Neural cell (in vitro differentiated cells): ENCODE measurements around the gene IKBKG.

Experiments
- EP300 ChIP-seq: fragments of 450-650 bp; conservative IDR thresholded peaks from 2 replicates; pipeline ENCODE4 v1.6.1; 2014; ENCODE audit warnings: antibody characterized with exemption, mild to moderate bottlenecking, moderate library complexity; ENCODE audit not compliant: poor library complexity, severe bottlenecking
- EZH2 ChIP-seq: fragments of 200-600, 300-800 bp; shearing (Covaris generic), sonication (generic); IDR thresholded peaks from 2 replicates; pipeline ENCODE4 v1.6.1; 2014; ENCODE audit warnings: antibody characterized with exemption, low read length, borderline replicate concordance, mild to moderate bottlenecking; ENCODE audit not compliant: insufficient read depth, poor library complexity, severe bottlenecking
- POLR2AphosphoS5 ChIP-seq: IDR thresholded peaks from 2 replicates; pipeline ENCODE4 v1.6.1; 2012
- RAD21 ChIP-seq: fragments of 450-650 bp; conservative IDR thresholded peaks from 2 replicates; pipeline ENCODE4 v1.6.1; 2014; ENCODE audit warnings: antibody characterized with exemption, mild to moderate bottlenecking, moderate library complexity
- TAF1 ChIP-seq: IDR thresholded peaks from 2 replicates; pipeline ENCODE4 v1.6.1; 2012; ENCODE audit warnings: low read depth
- TF ChIP-seq, protein P1 (sequence below): fragments of 450-650 bp; IDR thresholded peaks from 2 replicates; pipeline ENCODE4 v1.5.1; 2014; ENCODE audit warnings: antibody characterized with exemption, mild to moderate bottlenecking, moderate library complexity; ENCODE audit not compliant: poor library complexity, severe bottlenecking

DNA sequence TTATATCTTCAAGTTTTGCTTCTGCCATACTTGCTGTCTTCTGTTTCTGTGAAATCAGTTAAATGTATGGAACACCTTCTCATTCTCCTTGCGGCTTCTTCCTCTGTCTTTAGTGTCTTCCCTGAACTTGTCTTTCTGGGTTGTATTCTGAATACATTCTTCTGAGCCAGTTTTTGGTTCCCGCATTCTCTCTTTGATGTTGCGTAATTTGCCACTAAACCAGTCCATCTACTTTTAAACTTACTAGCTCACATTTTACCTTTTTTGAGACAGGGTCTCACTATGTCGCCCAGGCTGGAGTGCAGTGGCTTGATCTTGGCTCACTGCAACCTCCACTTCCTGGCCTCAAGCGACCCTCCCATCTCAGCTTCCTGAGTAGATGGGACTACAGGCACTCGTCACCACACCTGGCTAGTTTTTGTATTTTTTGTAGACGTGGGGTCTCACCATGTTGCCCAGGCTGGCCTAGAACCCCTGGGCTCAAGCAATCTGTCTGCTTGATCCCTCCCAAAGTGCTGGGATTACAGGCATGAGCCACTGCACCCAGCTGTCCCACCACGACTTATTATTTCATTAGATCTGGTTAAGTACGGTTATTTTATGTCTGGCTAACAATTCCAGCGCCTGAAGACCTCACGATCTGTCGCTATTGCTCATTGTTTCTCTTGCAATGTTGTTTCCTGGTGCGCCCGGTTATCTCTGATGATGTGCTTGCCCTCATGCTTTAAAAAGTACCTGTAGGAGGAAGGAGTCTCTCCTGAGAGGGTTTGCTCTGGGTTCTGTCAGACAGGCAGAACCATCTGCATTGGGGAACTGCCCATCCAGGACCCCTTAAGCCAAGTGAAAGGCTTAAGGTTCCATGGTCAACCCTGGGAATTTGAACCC is 21.6 kb upstream of the IKBKG start:
- TF ChIP-seq, protein P1, sequence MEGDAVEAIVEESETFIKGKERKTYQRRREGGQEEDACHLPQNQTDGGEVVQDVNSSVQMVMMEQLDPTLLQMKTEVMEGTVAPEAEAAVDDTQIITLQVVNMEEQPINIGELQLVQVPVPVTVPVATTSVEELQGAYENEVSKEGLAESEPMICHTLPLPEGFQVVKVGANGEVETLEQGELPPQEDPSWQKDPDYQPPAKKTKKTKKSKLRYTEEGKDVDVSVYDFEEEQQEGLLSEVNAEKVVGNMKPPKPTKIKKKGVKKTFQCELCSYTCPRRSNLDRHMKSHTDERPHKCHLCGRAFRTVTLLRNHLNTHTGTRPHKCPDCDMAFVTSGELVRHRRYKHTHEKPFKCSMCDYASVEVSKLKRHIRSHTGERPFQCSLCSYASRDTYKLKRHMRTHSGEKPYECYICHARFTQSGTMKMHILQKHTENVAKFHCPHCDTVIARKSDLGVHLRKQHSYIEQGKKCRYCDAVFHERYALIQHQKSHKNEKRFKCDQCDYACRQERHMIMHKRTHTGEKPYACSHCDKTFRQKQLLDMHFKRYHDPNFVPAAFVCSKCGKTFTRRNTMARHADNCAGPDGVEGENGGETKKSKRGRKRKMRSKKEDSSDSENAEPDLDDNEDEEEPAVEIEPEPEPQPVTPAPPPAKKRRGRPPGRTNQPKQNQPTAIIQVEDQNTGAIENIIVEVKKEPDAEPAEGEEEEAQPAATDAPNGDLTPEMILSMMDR, result no peak
- TF ChIP-seq POLR2AphosphoS5 (no peak), TAF1 (no peak), RAD21 (no peak), EZH2 (no peak), EP300 (no peak)
